ENCODE measurements around the gene FAM118A. TPM values are rescaled to one million over a fixed set of nuclear protein-coding genes. Genes with fewer than 3 reads are reported as not detected.
"Not testable (repeated sequence)": the region's sequence is repeated elsewhere in the genome, so short reads cannot be mapped to it uniquely, and the experiment has no call there.

The FAM118A gene
- 72.0 TPM for polyA plus RNA-seq
- long read RNA-seq, donor 1, partial matches to known transcripts = 10 of 11 reads
- long read RNA-seq, donor 1, other reads (novel, unspliced or antisense) = 0 of 11 reads
- long read RNA-seq, donor 2, transcript FAM118A-205 (9 exons, 1,776 nt) = minor isoform, 5 of 46 reads
- long read RNA-seq, donor 2, transcript FAM118A-211 (4 exons, 756 nt) = major isoform, 6 of 46 reads
- long read RNA-seq, donor 2, partial matches to known transcripts = 35 of 46 reads
- long read RNA-seq, donor 2, other reads (novel, unspliced or antisense) = 0 of 46 reads
- long read RNA-seq, donor 3, transcript FAM118A-211 (4 exons, 756 nt) = major isoform, 7 of 11 reads
- long read RNA-seq, donor 3, partial matches to known transcripts = 0 of 11 reads
- long read RNA-seq, donor 3, other reads (novel, unspliced or antisense) = 0 of 11 reads
- long read RNA-seq, donor 4, partial matches to known transcripts = 0 of 1 reads
- long read RNA-seq, donor 4, other reads (novel, unspliced or antisense) = 0 of 1 reads
- long read RNA-seq, donor 5, partial matches to known transcripts = 0 of 3 reads
- long read RNA-seq, donor 5, other reads (novel, unspliced or antisense) = 0 of 3 reads
- long read RNA-seq, donor 6, partial matches to known transcripts = 0 of 5 reads
- long read RNA-seq, donor 6, other reads (novel, unspliced or antisense) = 0 of 5 reads
- long read RNA-seq, donor 7, partial matches to known transcripts = 0 of 4 reads
- long read RNA-seq, donor 7, other reads (novel, unspliced or antisense) = 0 of 4 reads
- long read RNA-seq, donor 8, transcript FAM118A-211 (4 exons, 756 nt) = major isoform, 9 of 30 reads
- long read RNA-seq, donor 8, partial matches to known transcripts = 19 of 30 reads
- long read RNA-seq, donor 8, other reads (novel, unspliced or antisense) = 0 of 30 reads
- long read RNA-seq, donor 9, partial matches to known transcripts = 7 of 14 reads
- long read RNA-seq, donor 9, other reads (novel, unspliced or antisense) = 0 of 14 reads
- long read RNA-seq, donor 10, partial matches to known transcripts = 0 of 9 reads
- long read RNA-seq, donor 10, other reads (novel, unspliced or antisense) = 0 of 9 reads
- long read RNA-seq, donor 11, transcript FAM118A-205 (9 exons, 1,776 nt) = minor isoform, 5 of 31 reads
- long read RNA-seq, donor 11, transcript FAM118A-211 (4 exons, 756 nt) = major isoform, 23 of 31 reads
- long read RNA-seq, donor 11, partial matches to known transcripts = 0 of 31 reads
- long read RNA-seq, donor 11, other reads (novel, unspliced or antisense) = 0 of 31 reads

- Histone ChIP-seq H3K9me3 (ENCODE audit: control insufficient read depth, low read depth, low read length) (no peaks in the 10 kb centered on the region), H3K4me3 (ENCODE audit: low read length) (peak within 1 kb of the TSS; percentile 90), H3K27ac (ENCODE audit: low read length) (peak within 1 kb of the TSS; percentile 83), H3K4me1 (ENCODE audit: control insufficient read depth, insufficient read depth, low read length) (peaks cover 55% of the 10 kb centered on the region), H3K27me3 (ENCODE audit: control insufficient read depth, insufficient read depth, low read length) (no peaks in the 10 kb centered on the region), H3K36me3 (ENCODE audit: control insufficient read depth, insufficient read depth, low read length) (peaks cover 3% of the 10 kb centered on the region)
- DNase-seq = peak; percentile 93 to 96
- no CpG with 5 or more reads among the region's 95 CpGs for WGBS (ENCODE audit: insufficient coverage, low lambda C conversion rate)
These were observed at the start of gene FAM118A for GRCh38 chr22:45309422-45310227. Gene FAM118A, plus strand, starts transcription at chr22:45309934. Its CDS starts 12,446 bp downstream, at chr22:45322380.

GRCh38 chr22:45260395-45260759, 49.4 kb upstream of the FAM118A start:
- H3K9me3 ChIP-seq (ENCODE audit: control insufficient read depth, low read depth, low read length); H3K4me3 ChIP-seq (ENCODE audit: low read length); H3K4me1 ChIP-seq (ENCODE audit: control insufficient read depth, insufficient read depth, low read length); H3K27me3 ChIP-seq (ENCODE audit: control insufficient read depth, insufficient read depth, low read length); H3K36me3 ChIP-seq (ENCODE audit: control insufficient read depth, insufficient read depth, low read length); H3K27ac ChIP-seq (ENCODE audit: low read length); DNase-seq: not testable (repeated sequence)
- WGBS (ENCODE audit: insufficient coverage, low lambda C conversion rate) = 80% methylated on average over 1 of the region's 9 CpGs

- WGBS (ENCODE audit: insufficient coverage, low lambda C conversion rate) = no CpG with 5 or more reads among the region's 20 CpGs
- no peaks in the 10 kb centered on the region for H3K4me1 ChIP-seq (ENCODE audit: control insufficient read depth, insufficient read depth, low read length)
- peaks cover 2% of the 10 kb centered on the region for H3K9me3 ChIP-seq (ENCODE audit: control insufficient read depth, low read depth, low read length)
- peak in 1 of 2 donors; percentile 67 for DNase-seq
- H3K27ac ChIP-seq (ENCODE audit: low read length) = no peak overlapping the region
- no peak overlapping the region for H3K4me3 ChIP-seq (ENCODE audit: low read length)
- H3K27me3 ChIP-seq (ENCODE audit: control insufficient read depth, insufficient read depth, low read length) = no peaks in the 10 kb centered on the region
- no peaks in the 10 kb centered on the region for H3K36me3 ChIP-seq (ENCODE audit: control insufficient read depth, insufficient read depth, low read length)
These were observed 48.2 kb upstream of the FAM118A start for GRCh38 chr22:45261407-45262088.

- no peak overlapping the region for H3K27ac ChIP-seq (ENCODE audit: low read length)
- peaks cover 2% of the 10 kb centered on the region for H3K9me3 ChIP-seq (ENCODE audit: control insufficient read depth, low read depth, low read length)
- no peak overlapping the region for H3K4me3 ChIP-seq (ENCODE audit: low read length)
- H3K4me1 ChIP-seq (ENCODE audit: control insufficient read depth, insufficient read depth, low read length) = no peaks in the 10 kb centered on the region
- no peak for DNase-seq
- no CpG with 5 or more reads among the region's 13 CpGs for WGBS (ENCODE audit: insufficient coverage, low lambda C conversion rate)
- H3K27me3 ChIP-seq (ENCODE audit: control insufficient read depth, insufficient read depth, low read length) = no peaks in the 10 kb centered on the region
- no peaks in the 10 kb centered on the region for H3K36me3 ChIP-seq (ENCODE audit: control insufficient read depth, insufficient read depth, low read length)
These were observed 47.4 kb upstream of the FAM118A start for GRCh38 chr22:45262195-45262930.

GRCh38 chr22:45262931-45263462, 46.7 kb upstream of the FAM118A start:
- H3K4me1 ChIP-seq (ENCODE audit: control insufficient read depth, insufficient read depth, low read length) = no peaks in the 10 kb centered on the region
- peaks cover 2% of the 10 kb centered on the region for H3K9me3 ChIP-seq (ENCODE audit: control insufficient read depth, low read depth, low read length)
- WGBS (ENCODE audit: insufficient coverage, low lambda C conversion rate) = no CpG with 5 or more reads among the region's 14 CpGs
- no peaks in the 10 kb centered on the region for H3K36me3 ChIP-seq (ENCODE audit: control insufficient read depth, insufficient read depth, low read length)
- no peaks in the 10 kb centered on the region for H3K27me3 ChIP-seq (ENCODE audit: control insufficient read depth, insufficient read depth, low read length)
- no peak for DNase-seq
- H3K27ac ChIP-seq (ENCODE audit: low read length) = no peak overlapping the region
- no peak overlapping the region for H3K4me3 ChIP-seq (ENCODE audit: low read length)

- DNase-seq = peak; percentile 72 to 73
- Histone ChIP-seq H3K27me3 (ENCODE audit: control insufficient read depth, insufficient read depth, low read length) (no peaks in the 10 kb centered on the region), H3K4me1 (ENCODE audit: control insufficient read depth, insufficient read depth, low read length) (no peaks in the 10 kb centered on the region), H3K36me3 (ENCODE audit: control insufficient read depth, insufficient read depth, low read length) (no peaks in the 10 kb centered on the region), H3K4me3 (ENCODE audit: low read length) (no peak overlapping the region), H3K9me3 (ENCODE audit: control insufficient read depth, low read depth, low read length) (peaks cover 2% of the 10 kb centered on the region), H3K27ac (ENCODE audit: low read length) (no peak overlapping the region)
- WGBS (ENCODE audit: insufficient coverage, low lambda C conversion rate) = no CpG with 5 or more reads among the region's 17 CpGs
These were observed 46.1 kb upstream of the FAM118A start for GRCh38 chr22:45263463-45264269.

- Histone ChIP-seq H3K36me3 (ENCODE audit: control insufficient read depth, insufficient read depth, low read length) (no peaks in the 10 kb centered on the region), H3K9me3 (ENCODE audit: control insufficient read depth, low read depth, low read length) (peaks cover 2% of the 10 kb centered on the region), H3K27me3 (ENCODE audit: control insufficient read depth, insufficient read depth, low read length) (no peaks in the 10 kb centered on the region), H3K4me1 (ENCODE audit: control insufficient read depth, insufficient read depth, low read length) (peaks cover 13% of the 10 kb centered on the region), H3K27ac (ENCODE audit: low read length) (no peak overlapping the region), H3K4me3 (ENCODE audit: low read length) (no peak overlapping the region)
- WGBS (ENCODE audit: insufficient coverage, low lambda C conversion rate) = no CpG with 5 or more reads among the region's 7 CpGs
- no peak for DNase-seq
These were observed 44.2 kb upstream of the FAM118A start for GRCh38 chr22:45265535-45265934.

GRCh38 chr22:45268167-45268957, 41.4 kb upstream of the FAM118A start:
- WGBS (ENCODE audit: insufficient coverage, low lambda C conversion rate) = no CpG with 5 or more reads among the region's 47 CpGs
- Histone ChIP-seq H3K27me3 (ENCODE audit: control insufficient read depth, insufficient read depth, low read length) (no peaks in the 10 kb centered on the region), H3K4me3 (ENCODE audit: low read length) (peak overlapping the region; percentile 66), H3K27ac (ENCODE audit: low read length) (peak overlapping the region; percentile 42), H3K36me3 (ENCODE audit: control insufficient read depth, insufficient read depth, low read length) (no peaks in the 10 kb centered on the region), H3K4me1 (ENCODE audit: control insufficient read depth, insufficient read depth, low read length) (peaks cover 36% of the 10 kb centered on the region), H3K9me3 (ENCODE audit: control insufficient read depth, low read depth, low read length) (no peaks in the 10 kb centered on the region)
- DNase-seq = peak in 1 of 2 donors; percentile 48
